NCI-H82 (cell line): Measurements from ENCODE around the gene PDGFD.

ENCODE experiments used
- DNase-seq: peaks from one replicate; lab custom pipeline; 2025; lab: John Stamatoyannopoulos, UW

PDGFD gene

DNA sequence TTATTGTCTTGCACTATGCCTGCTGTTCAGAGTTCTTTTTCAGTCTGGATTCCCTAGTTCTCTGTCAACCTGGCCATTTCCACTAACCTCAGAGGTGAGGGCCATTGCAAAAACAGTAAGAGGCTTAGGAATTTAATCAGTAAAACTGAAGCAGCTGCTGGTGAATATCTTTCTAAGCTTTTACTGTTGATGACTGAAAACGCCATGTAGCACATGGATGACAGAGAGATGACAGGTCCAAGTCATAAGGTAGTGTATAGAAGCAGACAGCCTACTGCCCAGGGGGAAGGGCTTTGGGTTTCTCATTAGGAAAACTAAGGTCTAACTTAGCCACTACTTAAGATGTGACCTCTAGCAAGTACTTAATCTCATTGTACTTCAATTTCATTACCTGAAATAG, 280.1 kb downstream of the PDGFD start:
- DNase-seq = peak; percentile 39

DNA sequence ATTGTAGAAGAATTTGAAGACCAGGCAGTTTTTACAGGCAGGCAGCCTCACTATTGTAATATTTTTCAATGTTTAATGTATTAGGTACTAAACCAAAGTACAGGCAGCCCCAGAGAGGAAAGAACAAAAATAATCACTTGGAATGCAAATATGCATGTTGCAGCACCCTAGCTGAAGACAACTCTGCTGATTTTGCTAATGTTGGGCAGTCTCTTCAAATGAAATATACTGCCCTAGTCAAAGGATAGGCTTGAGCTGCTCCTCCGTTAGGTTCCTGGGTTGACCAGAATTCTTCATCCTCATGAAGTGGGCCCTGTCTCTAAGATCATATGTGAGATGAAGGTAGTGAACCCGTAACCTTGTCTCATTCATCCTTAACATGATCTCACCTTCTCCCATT, 280.7 kb downstream of the PDGFD start:
- no peak for DNase-seq

- DNase-seq = no peak
Observed at GRCh38 chr11:103881584-103881983, 282.4 kb downstream of the PDGFD start.

GRCh38 chr11:103880968-103881367, 283.0 kb downstream of the PDGFD start:
- no peak for DNase-seq

- no peak for DNase-seq
Observed at GRCh38 chr11:103878646-103879045, 285.3 kb downstream of the PDGFD start.

- DNase-seq = no peak
Observed at GRCh38 chr11:103877221-103877620, 286.7 kb downstream of the PDGFD start.

- no peak for DNase-seq
Observed at GRCh38 chr11:103875855-103876510, 288.0 kb downstream of the PDGFD start.

DNA sequence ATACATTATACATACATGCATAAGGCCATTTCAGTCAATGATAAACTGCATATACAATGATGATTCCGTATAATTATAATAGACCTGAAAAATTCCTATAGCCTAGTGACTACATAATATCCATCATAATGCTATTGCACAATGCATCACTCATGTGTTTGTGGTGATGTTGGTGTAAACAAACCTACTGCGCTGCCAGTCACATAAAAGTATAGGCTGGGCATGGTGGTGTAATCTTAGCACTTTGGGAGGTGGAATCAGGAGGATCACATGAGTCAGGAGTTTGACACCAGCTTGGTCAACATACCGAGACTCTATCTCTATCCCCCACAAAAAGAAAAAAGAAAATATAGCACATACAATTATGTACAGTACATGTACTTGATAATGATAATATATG, 291.2 kb downstream of the PDGFD start:
- no peak for DNase-seq

DNA sequence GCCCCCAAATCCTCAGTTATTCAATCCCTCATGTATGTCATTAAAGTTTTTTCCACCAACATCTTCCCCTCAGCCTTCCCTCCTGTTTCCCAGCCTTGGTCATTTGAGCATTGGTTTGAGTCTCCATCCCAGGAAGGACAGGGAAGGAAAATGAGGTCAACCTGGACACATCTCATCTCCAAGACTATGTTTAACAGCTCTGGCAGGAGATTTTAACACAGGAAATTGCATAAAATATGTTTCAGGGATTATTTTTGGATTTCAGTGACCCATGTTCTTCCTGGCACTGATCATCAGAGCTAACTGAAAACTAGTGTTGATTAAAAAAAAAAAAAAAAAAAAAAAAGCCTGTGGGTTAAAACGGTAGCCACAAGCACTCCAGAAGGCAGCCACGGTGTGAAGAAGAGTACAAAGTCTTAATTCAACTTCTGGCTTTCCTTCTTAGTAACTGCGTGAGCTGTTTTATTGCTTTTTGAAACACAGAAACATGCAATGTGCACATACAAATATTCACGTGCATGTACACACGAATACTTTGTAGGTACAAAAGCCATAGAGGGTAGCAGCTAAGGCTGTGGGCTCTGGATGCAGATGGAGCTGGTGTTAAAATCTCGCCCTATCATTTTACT, 291.9 kb downstream of the PDGFD start:
- DNase-seq = no peak

GRCh38 chr11:103870821-103871309, 293.1 kb downstream of the PDGFD start:
- DNase-seq = no peak

- no peak for DNase-seq
Observed at GRCh38 chr11:103867481-103867880, 296.5 kb downstream of the PDGFD start.

DNA sequence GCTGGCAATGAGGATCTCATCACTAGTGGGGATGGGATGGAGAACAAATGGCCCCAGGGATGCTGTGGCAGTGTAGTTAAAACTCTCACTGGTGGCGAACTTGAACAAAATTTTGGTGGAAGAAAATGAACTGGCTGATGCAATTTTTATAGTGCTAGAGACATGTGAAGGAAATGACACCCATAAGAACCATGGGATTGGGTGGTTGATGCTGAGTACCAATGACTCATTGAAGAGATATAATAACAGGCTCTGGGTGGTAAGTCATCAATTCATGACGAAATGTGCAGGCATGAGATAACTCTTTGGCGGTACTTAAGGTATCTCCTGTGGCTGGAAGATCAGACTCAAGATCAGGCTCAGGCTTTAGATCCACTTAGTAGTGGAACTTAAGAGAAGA, 300.4 kb downstream of the PDGFD start:
- DNase-seq = no peak

DNA sequence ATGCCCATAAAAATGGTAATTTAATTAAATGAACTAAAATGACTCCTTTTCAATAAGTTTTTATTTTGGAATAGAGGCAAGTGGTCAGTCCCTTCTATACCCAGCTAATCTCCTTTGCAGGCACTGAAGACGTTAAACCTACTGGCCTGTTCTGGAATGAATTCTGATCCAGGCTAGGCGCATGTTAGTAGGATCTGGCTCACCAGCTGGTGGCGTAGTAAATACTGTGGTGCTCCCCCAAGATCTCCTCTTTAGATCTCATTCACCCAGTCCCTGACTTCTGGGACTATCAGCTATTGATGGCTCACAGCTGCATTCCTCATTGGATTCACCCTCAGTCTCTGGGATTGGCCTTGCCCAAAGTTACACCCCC, 301.2 kb downstream of the PDGFD start:
- no peak for DNase-seq

DNA sequence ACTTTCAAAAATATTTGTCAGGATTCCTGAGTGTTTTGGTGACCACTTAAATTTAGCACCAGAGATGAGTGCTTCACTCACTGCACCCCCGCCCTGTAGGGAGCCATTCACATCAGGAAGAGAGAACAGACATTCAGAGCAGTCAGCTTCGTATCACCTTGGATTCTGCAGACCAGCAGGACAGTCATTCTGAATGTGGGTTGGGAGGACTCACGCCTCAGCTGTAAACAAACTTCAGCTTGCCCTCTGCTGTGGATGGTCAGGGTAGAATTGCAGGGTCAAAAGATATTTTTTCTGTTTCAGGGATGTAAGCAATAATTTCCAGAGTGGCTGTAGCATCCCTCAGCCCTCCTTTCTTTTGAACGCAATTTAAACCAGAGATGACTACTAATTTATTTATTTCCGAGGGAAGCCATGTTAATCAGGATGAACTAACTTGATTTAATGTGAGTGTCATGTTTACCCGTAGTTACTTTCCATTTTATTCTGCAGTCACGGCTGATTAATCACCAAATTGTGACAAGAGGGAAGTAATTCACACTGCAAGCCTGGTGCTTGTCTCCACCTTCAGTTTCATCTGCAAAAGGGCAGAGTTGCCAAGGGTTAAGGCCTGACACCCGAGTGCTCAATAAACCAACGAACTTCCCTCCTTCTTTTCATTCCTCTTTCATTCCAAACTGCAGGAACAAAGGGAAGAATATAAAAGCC, 301.7 kb downstream of the PDGFD start:
- no peak for DNase-seq
